Astrocyte (in vitro differentiated cells and primary cell): ENCODE results near the gene CDX2. TPM values are rescaled to one million over a fixed set of nuclear protein-coding genes. Genes with fewer than 3 reads are reported as not detected.
A peak's percentile ranks its signal among the peaks of the same experiment; 100 is the strongest.

Source experiments
- DNase-seq: peaks from one replicate; pipeline ENCODE4 v3.0.0-alpha.2; 2010; ENCODE audit warnings: low read depth
- FAIRE-seq: peaks from 2 replicates; lab custom pipeline; 2011; peaks lifted over from hg19 to GRCh38; lab: Jason Lieb, UNC
- H2AFZ ChIP-seq: 2 replicates; pipeline ENCODE4 v1.6.0; 2012; ENCODE audit warnings: low read depth, low read length, inconsistent platforms
- H3K27ac ChIP-seq: 2 replicates; pipeline ENCODE4 v1.5.1; 2011; ENCODE audit warnings: low read depth, low read length, inconsistent platforms
- H3K27me3 ChIP-seq: 2 replicates; pipeline ENCODE4 v1.6.0; 2011; ENCODE audit warnings: low read length, inconsistent platforms; ENCODE audit not compliant: insufficient read depth
- H3K36me3 ChIP-seq: 2 replicates; pipeline ENCODE4 v1.5.1; 2011; ENCODE audit warnings: low read length, inconsistent platforms; ENCODE audit not compliant: insufficient read depth
- H3K4me1 ChIP-seq: 2 replicates; pipeline ENCODE4 v1.5.1; 2011; ENCODE audit warnings: low read length, inconsistent platforms; ENCODE audit not compliant: insufficient read depth
- H3K4me2 ChIP-seq: 2 replicates; pipeline ENCODE4 v1.6.0; 2012; ENCODE audit warnings: low read length, inconsistent platforms
- H3K4me3 ChIP-seq: 2 replicates; pipeline ENCODE4 v1.5.1; 2011; ENCODE audit warnings: low read depth, mild to moderate bottlenecking, low read length, inconsistent platforms; ENCODE audit not compliant: insufficient read depth
- H3K79me2 ChIP-seq: 2 replicates; pipeline ENCODE4 v1.6.0; 2012; ENCODE audit warnings: mild to moderate bottlenecking, low read length, inconsistent platforms; ENCODE audit not compliant: insufficient read depth
- H3K9ac ChIP-seq: 2 replicates; pipeline ENCODE4 v1.6.0; 2012; ENCODE audit warnings: mild to moderate bottlenecking, low read length, inconsistent platforms
- H3K9me3 ChIP-seq: 2 replicates; pipeline ENCODE4 v1.5.1; 2012; ENCODE audit warnings: low read depth, mild to moderate bottlenecking, low read length, inconsistent platforms; ENCODE audit not compliant: insufficient read depth
- H4K20me1 ChIP-seq: 2 replicates; pipeline ENCODE4 v1.6.0; 2012; ENCODE audit warnings: low read length, inconsistent platforms; ENCODE audit not compliant: insufficient read depth
- H3K27ac Mint-ChIP-seq: one replicate; pipeline ENCODE4 v1.8.0; 2021; ENCODE audit warnings: mild to moderate bottlenecking, mixed read lengths; ENCODE audit not compliant: unreplicated experiment
- H3K27me3 Mint-ChIP-seq: one replicate; pipeline ENCODE4 v1.8.0; 2021; ENCODE audit warnings: low read depth, mixed read lengths; ENCODE audit not compliant: unreplicated experiment
- H3K36me3 Mint-ChIP-seq: one replicate; pipeline ENCODE4 v1.8.0; 2021; ENCODE audit warnings: low read depth, mixed read lengths; ENCODE audit not compliant: unreplicated experiment
- H3K4me1 Mint-ChIP-seq: one replicate; pipeline ENCODE4 v1.8.0; 2021; ENCODE audit warnings: low read depth, mixed read lengths; ENCODE audit not compliant: unreplicated experiment
- H3K4me3 Mint-ChIP-seq: one replicate; pipeline ENCODE4 v1.8.0; 2021; ENCODE audit warnings: mild to moderate bottlenecking, moderate library complexity, mixed read lengths; ENCODE audit not compliant: unreplicated experiment
- H3K9me3 Mint-ChIP-seq: one replicate; pipeline ENCODE4 v1.8.0; 2021; ENCODE audit warnings: mild to moderate bottlenecking, mixed read lengths; ENCODE audit not compliant: unreplicated experiment
- CTCF ChIP-seq: IDR thresholded peaks from 2 replicates; pipeline ENCODE4 v1.5.1; 2011; ENCODE audit warnings: low read depth, mild to moderate bottlenecking, inconsistent platforms, low read length, moderate library complexity; ENCODE audit not compliant: insufficient read depth
- EZH2 ChIP-seq: IDR thresholded peaks from 2 replicates; pipeline ENCODE4 v1.6.1; 2012; ENCODE audit warnings: mild to moderate bottlenecking, low read length, inconsistent platforms; ENCODE audit not compliant: insufficient read depth
- total RNA-seq: library from RNA; stranded (reverse); gene quantifications from 2 replicates; pipeline ENCODE4 v1.2.1, GENCODE V29; 2021

The CDX2 gene
- total RNA-seq, 1 donor from 2014 or later, result not detected

GRCh38 chr13:28002886-28003698, 34.0 kb upstream of the CDX2 start:
- H3K4me1 ChIP-seq, result no peaks in the 10 kb centered on the region
- no peaks in the 10 kb centered on the region for H4K20me1 ChIP-seq
- H3K9me3 Mint-ChIP-seq, result no peaks in the 10 kb centered on the region
- H3K27me3 ChIP-seq, result no peaks in the 10 kb centered on the region
- H3K36me3 Mint-ChIP-seq, result no peaks in the 10 kb centered on the region
- H2AFZ ChIP-seq, result no peak overlapping the region
- H3K4me2 ChIP-seq, result no peak overlapping the region
- no peaks in the 10 kb centered on the region for H3K9me3 ChIP-seq
- no peak overlapping the region for H3K4me3 ChIP-seq
- no peak for TF ChIP-seq CTCF
- TF ChIP-seq EZH2, result no peak
- H3K9ac ChIP-seq, result no peak overlapping the region
- no peak overlapping the region for H3K27ac Mint-ChIP-seq
- peak; percentile 8 for DNase-seq
- H3K4me3 Mint-ChIP-seq, result no peak overlapping the region
- no peaks in the 10 kb centered on the region for H3K36me3 ChIP-seq
- H3K79me2 ChIP-seq, result no peaks in the 10 kb centered on the region
- H3K27me3 Mint-ChIP-seq, result no peaks in the 10 kb centered on the region
- no peak overlapping the region for H3K27ac ChIP-seq
- no peak for FAIRE-seq
- no peaks in the 10 kb centered on the region for H3K4me1 Mint-ChIP-seq

GRCh38 chr13:28001837-28002473, 32.8 kb upstream of the CDX2 start:
- TF ChIP-seq EZH2 (no peak), CTCF (no peak)
- no peaks in the 10 kb centered on the region for H3K27me3 Mint-ChIP-seq
- H4K20me1 ChIP-seq, result no peaks in the 10 kb centered on the region
- no peak overlapping the region for H3K9ac ChIP-seq
- no peak overlapping the region for H3K27ac Mint-ChIP-seq
- H3K36me3 ChIP-seq, result no peaks in the 10 kb centered on the region
- no peaks in the 10 kb centered on the region for H3K9me3 ChIP-seq
- H3K4me1 Mint-ChIP-seq, result no peaks in the 10 kb centered on the region
- no peak overlapping the region for H3K27ac ChIP-seq
- no peaks in the 10 kb centered on the region for H3K9me3 Mint-ChIP-seq
- no peaks in the 10 kb centered on the region for H3K27me3 ChIP-seq
- no peaks in the 10 kb centered on the region for H3K4me1 ChIP-seq
- H2AFZ ChIP-seq, result no peak overlapping the region
- H3K36me3 Mint-ChIP-seq, result no peaks in the 10 kb centered on the region
- no peak overlapping the region for H3K4me2 ChIP-seq
- DNase-seq (no peak), FAIRE-seq (no peak)
- H3K4me3 ChIP-seq, result no peak overlapping the region
- no peak overlapping the region for H3K4me3 Mint-ChIP-seq
- H3K79me2 ChIP-seq, result no peaks in the 10 kb centered on the region

DNA sequence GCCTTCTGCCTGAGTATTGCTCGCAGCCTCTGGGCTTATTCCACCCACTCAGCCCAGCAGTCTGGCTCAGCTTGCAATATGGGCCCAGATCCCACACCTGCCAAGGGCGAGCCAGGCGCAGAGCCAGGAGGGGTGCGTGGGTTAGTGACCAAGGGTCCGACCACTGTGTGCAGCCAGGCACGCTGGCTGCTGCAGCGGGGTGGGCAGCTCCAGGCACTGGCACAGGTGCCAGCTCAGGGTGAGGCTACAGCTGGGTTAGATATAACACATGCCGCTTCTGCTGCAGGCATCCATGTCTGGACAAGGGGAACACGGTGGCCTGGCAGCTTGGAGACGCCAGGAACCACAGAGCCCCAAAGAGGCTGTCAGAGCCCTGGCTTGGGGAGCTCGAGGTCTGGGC, 31.9 kb upstream of the CDX2 start:
- Histone ChIP-seq H3K9me3 (no peaks in the 10 kb centered on the region), H3K4me3 (no peak overlapping the region), H4K20me1 (no peaks in the 10 kb centered on the region), H3K9ac (no peak overlapping the region), H2AFZ (no peak overlapping the region), H3K36me3 (no peaks in the 10 kb centered on the region), H3K4me1 (no peaks in the 10 kb centered on the region), H3K27me3 (no peaks in the 10 kb centered on the region), H3K4me2 (no peak overlapping the region), H3K79me2 (no peaks in the 10 kb centered on the region), H3K27ac (no peak overlapping the region)
- Mint-ChIP-seq H3K4me3 (no peak overlapping the region), H3K27me3 (peaks cover 3% of the 10 kb centered on the region), H3K27ac (no peak overlapping the region), H3K4me1 (no peaks in the 10 kb centered on the region), H3K36me3 (no peaks in the 10 kb centered on the region), H3K9me3 (no peaks in the 10 kb centered on the region)
- no peak for FAIRE-seq
- no peak for DNase-seq
- no peak for TF ChIP-seq EZH2
- TF ChIP-seq CTCF, result no peak
